Mesenchymal stem cell (in vitro differentiated cells and primary cell): ENCODE measurements around the gene KLHL26.
A peak's percentile ranks its signal among the peaks of the same experiment; 100 is the strongest.

Experiments
- DNase-seq: peaks from one replicate; pipeline ENCODE4 v3.0.0-alpha.2; 2013
- H2AFZ ChIP-seq: one replicate; pipeline ENCODE4 v1.6.1; 2013; ENCODE audit warnings: low read depth, mild to moderate bottlenecking, control low read depth, inconsistent platforms, low read length, moderate library complexity
- H2AK5ac ChIP-seq: 2 replicates; pipeline ENCODE4 v1.6.1; 2013; ENCODE audit warnings: low read length, moderate library complexity, mild to moderate bottlenecking, inconsistent platforms; ENCODE audit not compliant: severe bottlenecking
- H2BK120ac ChIP-seq: one replicate; pipeline ENCODE4 v1.6.1; 2013; ENCODE audit warnings: low read depth, mild to moderate bottlenecking, inconsistent platforms, low read length, moderate library complexity
- H2BK12ac ChIP-seq, 2 experiments: one replicate each; pipeline ENCODE4 v1.6.1; 2013; ENCODE audit warnings: inconsistent platforms in 2 of 2, low read length in 2 of 2, mild to moderate bottlenecking in 2 of 2, moderate library complexity in 2 of 2, control low read depth in 1 of 2
- H2BK15ac ChIP-seq: one replicate; pipeline ENCODE4 v1.6.1; 2013; ENCODE audit warnings: mild to moderate bottlenecking, low read depth, inconsistent platforms; ENCODE audit not compliant: poor library complexity, severe bottlenecking
- H2BK5ac ChIP-seq: 2 replicates; pipeline ENCODE4 v1.6.1; 2013; ENCODE audit warnings: low read depth, mild to moderate bottlenecking, low read length, control low read depth, inconsistent platforms; ENCODE audit not compliant: poor library complexity, severe bottlenecking
- H3K14ac ChIP-seq, 2 experiments: one replicate each; pipeline ENCODE4 v1.6.1; 2013; ENCODE audit warnings: inconsistent platforms in 2 of 2, low read length in 2 of 2, control low read depth in 1 of 2, mild to moderate bottlenecking in 1 of 2, moderate library complexity in 1 of 2
- H3K18ac ChIP-seq, 2 experiments: one replicate each; pipeline ENCODE4 v1.6.1; 2013; ENCODE audit warnings: inconsistent platforms in 2 of 2, low read length in 2 of 2, control low read depth in 1 of 2, low read depth in 1 of 2, mild to moderate bottlenecking in 1 of 2
- H3K23ac ChIP-seq, 2 experiments: one replicate each; pipeline ENCODE4 v1.6.1; 2013; ENCODE audit warnings: inconsistent platforms in 2 of 2, low read length in 2 of 2, mild to moderate bottlenecking in 2 of 2, moderate library complexity in 2 of 2, control low read depth in 1 of 2
- H3K27ac ChIP-seq: 2 replicates; pipeline ENCODE4 v1.5.1; 2013; ENCODE audit warnings: mild to moderate bottlenecking, moderate library complexity, low read length, control low read depth, inconsistent platforms; ENCODE audit not compliant: poor library complexity, severe bottlenecking
- H3K27me3 ChIP-seq, 2 experiments: 2 replicates each; pipeline versions ENCODE4 v1.6.1 to v1.7.0; 2013; ENCODE audit warnings: low read length in 2 of 2, mild to moderate bottlenecking in 2 of 2, moderate library complexity in 2 of 2, control low read depth in 1 of 2, inconsistent platforms in 1 of 2; ENCODE audit not compliant: control insufficient read depth in 1 of 2, insufficient read depth in 1 of 2
- H3K36me3 ChIP-seq, 2 experiments: 2 replicates each; pipeline versions ENCODE4 v1.6.1 to v1.7.0; 2013; ENCODE audit warnings: low read length in 2 of 2, control low read depth in 1 of 2, inconsistent platforms in 1 of 2, low read depth in 1 of 2, mild to moderate bottlenecking in 1 of 2; ENCODE audit not compliant: insufficient read depth in 2 of 2, control insufficient read depth in 1 of 2
- H3K4ac ChIP-seq, 2 experiments: one replicate each; pipeline ENCODE4 v1.6.1; 2013; ENCODE audit warnings: inconsistent platforms in 2 of 2, low read length in 2 of 2, mild to moderate bottlenecking in 2 of 2, moderate library complexity in 2 of 2, control low read depth in 1 of 2, low read depth in 1 of 2
- H3K4me1 ChIP-seq: 2 replicates; pipeline ENCODE4 v1.6.1; 2013; ENCODE audit warnings: low read depth, low read length, control low read depth; ENCODE audit not compliant: control insufficient read depth, insufficient read depth
- H3K4me2 ChIP-seq: 2 replicates; pipeline ENCODE4 v1.6.1; 2013; ENCODE audit warnings: low read length, mild to moderate bottlenecking, inconsistent platforms; ENCODE audit not compliant: poor library complexity, severe bottlenecking
- H3K4me3 ChIP-seq, 2 experiments: 2 replicates each; pipeline versions ENCODE4 v1.5.1 to v1.7.0; 2013; ENCODE audit warnings: low read length in 2 of 2, mild to moderate bottlenecking in 2 of 2, control low read depth in 1 of 2, low read depth in 1 of 2; ENCODE audit not compliant: insufficient read depth in 1 of 2
- H3K79me1 ChIP-seq: replicated peaks from 2 replicates; pipeline ENCODE4 v1.6.1; 2013; ENCODE audit warnings: mild to moderate bottlenecking, control low read depth, low read length, inconsistent platforms; ENCODE audit not compliant: poor library complexity, severe bottlenecking
- H3K9ac ChIP-seq: 2 replicates; pipeline ENCODE4 v1.7.0; 2013; ENCODE audit warnings: mild to moderate bottlenecking, low read length, moderate library complexity
- H3K9me3 ChIP-seq: 2 replicates; pipeline ENCODE4 v1.7.0; 2013; ENCODE audit warnings: mild to moderate bottlenecking, low read length; ENCODE audit not compliant: control insufficient read depth
- H4K8ac ChIP-seq: one replicate; pipeline ENCODE4 v1.6.1; 2013; ENCODE audit warnings: inconsistent platforms, mild to moderate bottlenecking, low read length, moderate library complexity
- H4K91ac ChIP-seq: one replicate; pipeline ENCODE4 v1.6.1; 2013; ENCODE audit warnings: mild to moderate bottlenecking, low read length, inconsistent platforms
- WGBS: methylation state at CpG from one replicate; pipeline ENCODE4 v1.1.7; 2013; ENCODE audit warnings: mixed read lengths; 5-methylcytosine and 5-hydroxymethylcytosine counted together

The KLHL26 gene

DNA sequence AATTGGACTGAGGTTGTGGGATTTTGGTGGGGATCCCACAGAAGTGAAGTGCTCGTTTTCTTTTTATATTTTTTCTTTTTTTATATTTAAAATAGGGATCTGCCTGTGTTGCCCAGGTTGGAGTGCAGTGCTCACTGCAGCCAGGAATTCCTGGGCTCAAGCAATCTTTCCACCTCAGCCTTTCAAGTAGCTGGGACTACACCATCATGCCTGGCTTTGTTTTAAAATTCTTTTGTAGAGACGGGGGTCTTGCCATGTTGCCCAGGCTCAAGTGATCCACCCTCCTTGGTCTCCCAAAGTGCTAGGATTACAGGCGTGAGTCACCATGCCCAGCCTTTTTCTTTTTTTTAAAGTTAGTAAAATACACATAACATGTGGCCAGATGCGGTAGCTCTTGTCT is 67.2 kb downstream of the KLHL26 start:
- Histone ChIP-seq H2BK12ac (no peak overlapping the region), H3K27ac (no peak overlapping the region), H3K79me1 (peaks cover 33% of the 10 kb centered on the region), H3K9me3 (no peaks in the 10 kb centered on the region), H3K23ac (no peak overlapping the region), H3K4ac (no peak overlapping the region), H3K18ac (no peak overlapping the region), H2BK5ac (no peak overlapping the region), H3K27me3 (no peaks in the 10 kb centered on the region), H2BK15ac (no peak overlapping the region), H3K4me3 (no peak overlapping the region), H3K14ac (no peak overlapping the region), H3K4me2 (no peak overlapping the region), H2AK5ac (no peak overlapping the region), H2BK120ac (no peak overlapping the region), H4K8ac (no peak overlapping the region), H4K91ac (no peak overlapping the region), H3K36me3 (no peaks in the 10 kb centered on the region), H2AFZ (no peak overlapping the region), H3K9ac (no peak overlapping the region), H3K4me1 (peaks cover 23% of the 10 kb centered on the region)
- 91% methylated on average over 2 of the region's 4 CpGs for WGBS
- DNase-seq = no peak

- Histone ChIP-seq H4K8ac (no peak overlapping the region), H3K18ac (no peak overlapping the region), H3K27me3 (no peaks in the 10 kb centered on the region), H2AFZ (no peak overlapping the region), H3K14ac (no peak overlapping the region), H2BK12ac (no peak overlapping the region), H3K4me1 (peaks cover 16% of the 10 kb centered on the region), H2AK5ac (no peak overlapping the region), H2BK15ac (no peak overlapping the region), H3K9ac (no peak overlapping the region), H3K9me3 (no peaks in the 10 kb centered on the region), H3K79me1 (peaks cover 30% of the 10 kb centered on the region), H2BK120ac (no peak overlapping the region), H3K4me2 (no peak overlapping the region), H3K36me3 (peaks cover 0 to 3% of the 10 kb centered on the region in 2 experiments), H2BK5ac (no peak overlapping the region), H4K91ac (no peak overlapping the region), H3K4me3 (no peak overlapping the region), H3K27ac (no peak overlapping the region), H3K4ac (no peak overlapping the region), H3K23ac (no peak overlapping the region)
- no peak for DNase-seq
- 92% methylated on average over 7 of the region's 7 CpGs for WGBS
Measured at GRCh38 chr19:18704971-18705370, 68.1 kb downstream of the KLHL26 start.

- Histone ChIP-seq H3K79me1 (peaks cover 24% of the 10 kb centered on the region), H3K9ac (no peak overlapping the region), H3K4me2 (no peak overlapping the region), H2AK5ac (no peak overlapping the region), H3K27ac (no peak overlapping the region), H3K14ac (no peak overlapping the region), H4K8ac (no peak overlapping the region), H3K4me3 (no peak overlapping the region), H2BK5ac (no peak overlapping the region), H3K23ac (no peak overlapping the region), H2BK120ac (no peak overlapping the region), H3K4ac (no peak overlapping the region), H3K27me3 (no peaks in the 10 kb centered on the region), H4K91ac (peak overlapping the region; percentile 18), H3K4me1 (peaks cover 3% of the 10 kb centered on the region), H2BK15ac (no peak overlapping the region), H3K36me3 (peaks cover 0 to 7% of the 10 kb centered on the region in 2 experiments), H2AFZ (no peak overlapping the region), H2BK12ac (no peak overlapping the region), H3K18ac (no peak overlapping the region), H3K9me3 (no peaks in the 10 kb centered on the region)
- WGBS = 92% methylated on average over 24 of the region's 25 CpGs
- no peak for DNase-seq
Measured at GRCh38 chr19:18708452-18709231, 71.8 kb downstream of the KLHL26 start.

- H3K4me1 ChIP-seq = peaks cover 6% of the 10 kb centered on the region
- no peaks in the 10 kb centered on the region for H3K27me3 ChIP-seq
- H4K8ac ChIP-seq = no peak overlapping the region
- no peak overlapping the region for H3K4me2 ChIP-seq
- H3K14ac ChIP-seq = no peak overlapping the region
- H2BK5ac ChIP-seq = no peak overlapping the region
- no peak overlapping the region for H4K91ac ChIP-seq
- WGBS = 91% methylated on average over 10 of the region's 10 CpGs
- DNase-seq = no peak
- H2AFZ ChIP-seq = no peak overlapping the region
- no peak overlapping the region for H3K9ac ChIP-seq
- no peak overlapping the region for H2BK12ac ChIP-seq
- no peak overlapping the region for H2BK120ac ChIP-seq
- H3K27ac ChIP-seq = no peak overlapping the region
- H3K36me3 ChIP-seq = peaks cover 0 to 11% of the 10 kb centered on the region in 2 experiments
- H3K18ac ChIP-seq = no peak overlapping the region
- H3K23ac ChIP-seq = no peak overlapping the region
- H2AK5ac ChIP-seq = no peak overlapping the region
- H3K4ac ChIP-seq = no peak overlapping the region
- no peak overlapping the region for H3K4me3 ChIP-seq
- no peaks in the 10 kb centered on the region for H3K9me3 ChIP-seq
- no peak overlapping the region for H2BK15ac ChIP-seq
- peaks cover 28% of the 10 kb centered on the region for H3K79me1 ChIP-seq
Measured at GRCh38 chr19:18709546-18709945, 72.7 kb downstream of the KLHL26 start.
